GM15510 (cell line): ENCODE results near the gene WDPCP.

Source experiments
- POLR2A ChIP-seq: IDR thresholded peaks from 3 replicates; pipeline ENCODE4 v1.6.1; 2011; ENCODE audit warnings: borderline replicate concordance; ENCODE audit not compliant: insufficient read length; ENCODE audit errors: extremely low read depth

The WDPCP gene

DNA sequence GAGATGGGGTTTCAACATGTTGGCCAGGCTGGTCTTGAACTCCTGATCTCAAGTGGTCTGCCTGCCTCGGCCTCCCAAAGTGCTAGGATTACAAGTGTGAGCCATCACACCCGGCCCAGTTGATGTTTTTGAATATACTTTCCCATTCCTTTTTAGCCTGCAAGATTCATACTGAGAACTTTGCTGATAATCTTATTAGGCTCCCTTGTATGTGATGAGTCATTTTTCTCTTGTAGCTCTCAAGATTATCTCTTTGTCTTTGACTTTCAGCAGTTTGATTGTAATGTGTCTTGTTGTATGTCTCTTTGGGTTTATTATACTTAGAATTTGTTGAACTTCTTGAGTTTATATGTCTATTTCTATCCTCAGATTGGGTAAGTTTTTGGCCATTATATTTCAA, 456.3 kb downstream of the WDPCP start:
- no peak for TF ChIP-seq POLR2A

DNA sequence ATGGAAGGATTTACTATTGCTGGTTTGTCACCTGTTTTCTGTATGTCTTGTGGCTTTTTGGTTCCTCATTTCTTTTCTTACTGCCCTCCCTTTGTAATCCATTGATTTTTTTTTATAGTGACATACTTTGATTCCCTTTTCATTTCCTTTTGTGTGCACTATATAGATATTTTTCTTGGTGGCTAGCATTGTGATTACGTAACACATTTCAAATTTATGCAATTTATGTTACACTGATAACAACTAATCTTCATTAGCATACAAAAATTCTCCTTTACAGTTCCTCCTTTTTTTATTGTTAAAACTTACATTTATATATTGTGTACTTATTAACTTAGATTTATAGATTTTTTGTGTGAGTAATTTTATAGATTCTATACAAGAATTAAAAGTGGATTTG, 457.1 kb downstream of the WDPCP start:
- TF ChIP-seq POLR2A, result no peak

- TF ChIP-seq POLR2A, result no peak
Measured at GRCh38 chr2:63127594-63127993, 460.7 kb downstream of the WDPCP start.

DNA sequence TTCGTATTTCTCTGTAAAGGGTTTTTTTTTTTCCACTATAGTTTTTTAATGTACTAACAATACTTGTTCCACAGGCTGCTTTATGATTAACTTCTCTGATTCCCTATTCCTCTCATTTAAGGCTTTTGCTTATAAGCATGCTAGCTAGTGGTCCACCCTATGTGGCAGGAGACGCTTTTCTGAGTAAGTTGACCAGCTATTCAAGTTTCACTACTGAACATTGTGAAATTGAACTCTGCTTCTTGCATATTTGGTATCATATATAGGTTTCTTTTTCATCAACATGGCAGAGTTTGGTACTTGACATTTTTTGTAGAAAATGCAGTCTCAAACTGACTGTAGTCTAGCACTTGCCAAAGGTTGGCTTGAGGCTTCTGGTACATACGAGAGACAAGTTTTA, 463.4 kb downstream of the WDPCP start:
- no peak for TF ChIP-seq POLR2A

- TF ChIP-seq POLR2A, result no peak
Measured at GRCh38 chr2:63124218-63124617, 464.1 kb downstream of the WDPCP start.

DNA sequence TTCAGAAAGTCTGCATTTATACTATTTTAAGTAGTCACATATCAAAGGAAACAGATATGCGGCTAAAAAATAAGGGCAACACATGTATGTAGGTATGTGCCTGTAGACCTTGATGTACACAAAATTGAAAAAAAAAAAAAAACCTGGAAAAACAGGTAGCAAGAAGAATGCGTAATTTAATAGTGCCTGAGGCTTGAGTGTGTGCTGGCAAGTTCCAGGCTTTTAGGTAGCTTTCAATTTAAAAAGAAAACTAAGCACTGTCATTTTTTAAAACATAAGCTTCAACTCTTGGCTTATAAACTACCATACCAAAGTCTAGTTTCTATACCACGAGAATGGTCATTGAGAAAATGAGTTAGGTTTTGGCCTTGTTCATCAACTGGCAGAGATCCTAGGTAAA, 465.4 kb downstream of the WDPCP start:
- TF ChIP-seq POLR2A, result no peak

DNA sequence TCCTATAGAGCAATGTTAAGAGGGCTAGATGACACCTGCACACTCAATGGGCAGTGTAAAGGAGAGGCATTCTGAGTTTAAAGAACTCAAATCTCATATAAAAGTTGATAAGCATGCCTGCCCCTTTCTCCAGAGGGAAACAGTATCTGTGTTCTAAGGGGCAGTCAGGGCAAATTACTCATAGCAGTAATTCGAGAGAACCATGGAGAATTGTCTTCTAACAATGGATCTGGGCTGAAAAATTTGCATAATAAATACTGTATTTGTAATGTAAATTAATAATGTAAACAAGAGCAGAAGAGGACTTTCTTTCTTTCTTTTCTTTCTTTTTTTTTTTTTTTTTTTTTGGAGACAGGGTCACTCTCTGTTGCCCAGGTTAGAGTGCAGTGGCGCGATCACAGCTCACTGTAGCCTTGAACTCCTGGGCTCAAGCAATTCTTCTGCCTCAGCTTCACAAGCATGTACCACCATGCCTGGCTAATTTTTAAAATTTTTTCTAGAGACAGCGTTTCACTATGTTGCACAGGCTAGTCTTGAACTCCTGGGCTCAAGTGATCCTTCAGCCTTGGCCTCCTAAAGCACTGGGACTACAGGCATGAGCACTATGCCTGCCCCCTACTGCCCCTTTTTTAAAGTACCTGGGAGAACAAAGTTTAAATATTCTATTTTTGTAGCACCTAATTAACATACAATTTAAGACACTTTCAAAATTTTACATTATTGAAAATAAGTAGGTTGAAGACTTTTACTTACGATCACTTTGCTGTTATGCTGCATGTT, 467.0 kb downstream of the WDPCP start:
- no peak for TF ChIP-seq POLR2A

- no peak for TF ChIP-seq POLR2A
Measured at GRCh38 chr2:63118821-63119220, 469.5 kb downstream of the WDPCP start.

DNA sequence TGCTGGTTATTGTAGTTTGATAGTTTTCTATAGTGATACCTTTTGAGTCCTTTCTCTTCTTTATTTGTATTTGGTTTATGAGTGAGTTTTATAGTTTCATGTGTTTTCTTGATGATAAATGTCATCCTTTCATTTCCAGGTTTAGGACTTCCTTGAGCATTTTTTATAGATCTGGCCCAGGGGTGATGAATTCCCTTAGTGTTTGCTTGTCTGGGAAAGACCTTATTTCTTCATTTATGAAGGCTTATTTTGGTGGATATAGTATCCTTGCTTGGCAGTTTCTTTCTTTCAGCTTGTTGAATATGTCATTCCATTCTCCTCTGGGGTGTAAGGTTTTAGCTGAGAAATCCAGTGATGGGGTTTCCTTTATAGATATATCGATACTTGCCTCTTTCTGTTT, 483.8 kb downstream of the WDPCP start:
- no peak for TF ChIP-seq POLR2A

- no peak for TF ChIP-seq POLR2A
Measured at GRCh38 chr2:63101954-63102353, 486.3 kb downstream of the WDPCP start.

GRCh38 chr2:63099032-63099431, 489.2 kb downstream of the WDPCP start:
- TF ChIP-seq POLR2A, result no peak

GRCh38 chr2:63096491-63096890, 491.8 kb downstream of the WDPCP start:
- TF ChIP-seq POLR2A, result no peak

GRCh38 chr2:63093502-63093901, 494.8 kb downstream of the WDPCP start:
- TF ChIP-seq POLR2A, result no peak

DNA sequence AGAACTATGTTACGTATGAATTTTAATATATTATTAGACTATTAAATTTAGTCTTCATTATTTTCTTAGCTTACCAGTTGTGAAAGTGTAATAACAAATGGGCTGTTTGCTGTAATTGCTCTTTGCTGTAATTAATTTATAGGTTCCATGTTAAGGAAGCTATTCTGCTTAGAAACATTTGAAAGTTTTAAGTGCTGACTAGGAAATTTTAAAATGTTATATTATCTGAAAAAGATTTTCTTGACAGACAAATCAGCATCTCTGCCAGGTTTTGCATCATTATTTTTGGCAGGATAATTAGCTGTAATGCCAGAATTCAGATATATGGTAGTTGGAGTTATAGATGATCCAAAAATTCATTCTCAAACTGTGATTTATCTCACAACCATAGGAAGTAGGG, 495.4 kb downstream of the WDPCP start:
- no peak for TF ChIP-seq POLR2A

DNA sequence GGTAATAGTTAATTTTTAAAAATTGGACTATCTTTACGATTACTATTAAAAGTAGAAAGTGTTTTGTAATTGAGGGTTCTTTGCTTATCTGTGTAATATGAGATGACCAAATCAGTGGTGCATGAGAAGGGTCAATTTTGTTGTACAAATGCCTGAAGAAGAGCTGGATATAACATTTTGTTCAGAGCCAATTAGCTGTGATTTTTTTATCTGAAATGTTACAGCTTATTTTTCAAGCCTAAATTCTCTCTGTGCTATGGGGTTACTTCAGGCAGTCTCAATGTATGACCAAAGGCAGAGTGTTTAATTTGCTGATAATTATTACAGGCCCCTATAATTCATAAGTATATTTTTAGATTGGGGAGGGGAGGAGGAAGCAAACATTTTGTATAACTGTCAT, 495.9 kb downstream of the WDPCP start:
- no peak for TF ChIP-seq POLR2A

GRCh38 chr2:63086687-63087086, 501.6 kb downstream of the WDPCP start:
- TF ChIP-seq POLR2A, result no peak

GRCh38 chr2:63081404-63081803, 506.9 kb downstream of the WDPCP start:
- no peak for TF ChIP-seq POLR2A

DNA sequence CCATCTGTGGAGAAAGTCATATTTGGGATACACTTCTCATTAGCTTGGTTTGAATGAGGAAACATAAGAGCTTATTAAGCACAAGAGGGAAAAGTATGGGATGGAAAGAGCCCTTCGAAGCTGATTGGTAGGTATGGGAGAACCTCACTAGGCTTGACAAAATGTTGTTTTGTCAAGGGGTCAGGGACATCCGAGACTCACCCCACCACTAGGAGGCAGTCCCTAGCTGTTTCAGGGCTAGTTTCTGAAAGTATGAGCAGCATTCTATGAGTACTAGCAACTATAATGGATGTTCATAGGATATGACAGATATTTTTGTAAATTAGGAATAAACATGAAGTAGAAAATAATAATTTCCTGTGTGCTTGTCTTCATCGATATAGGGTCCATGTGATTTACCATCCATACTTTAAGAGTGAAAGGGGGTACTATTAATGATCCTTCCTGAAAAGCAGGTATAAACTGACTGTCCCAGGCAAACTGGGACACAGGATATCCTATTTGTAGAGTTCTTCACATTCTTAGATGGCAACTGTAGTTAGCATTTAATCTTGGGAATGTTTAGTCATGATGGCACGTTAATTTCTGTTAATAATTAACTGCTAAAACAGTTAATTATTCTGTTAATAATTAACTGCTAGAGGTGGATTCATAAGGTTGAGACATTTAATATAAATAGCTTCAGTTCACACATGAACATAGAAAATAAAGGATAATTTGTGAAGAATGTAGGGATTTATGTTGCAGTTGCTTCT, 509.2 kb downstream of the WDPCP start:
- TF ChIP-seq POLR2A, result no peak
